K562 (cell line): ENCODE results near the gene RBM4B. TPM values are rescaled to one million over a fixed set of nuclear protein-coding genes. Genes with fewer than 3 reads are reported as not detected.

Experiments used
- ATAC-seq: fragments of 200-7000 bp; cut with Tn5 transposase; 3 replicates; pipeline ENCODE4 v1.9.1; 2020; ENCODE audit warnings: moderate library complexity
- BruUV-seq: library from RNA; stranded (reverse); fragments of 400-500 nt; replicated peaks from 2 replicates; lab custom pipeline; 2021; lab: Mats Ljungman, UMichigan
- CTCF ChIA-PET: fragments of 300-600 bp; formaldehyde crosslinking; extraction: SDS; loops from one replicate; lab custom pipeline; 2021; ENCODE audit warnings: low intra/inter-chr PET ratio; lab: Yijun Ruan, JAX
- POLR2A ChIA-PET: fragments of 300-600, 350-650 bp; sonication (Branson Sonifier 250); formaldehyde crosslinking; extraction: SDS; loops from one replicate; lab custom pipeline; 2021; ENCODE audit warnings: antibody characterized with exemption, inconsistent platforms; lab: Yijun Ruan, JAX
- DNase-seq, 4 experiments: peaks; one replicate each; pipeline versions ENCODE4 v3.0.0 to v3.0.0-alpha.2; 2011 to 2018; ENCODE audit warnings: low spot score in 3 of 4, mixed read lengths in 3 of 4; ENCODE audit errors: extremely low read depth in 1 of 4
- FAIRE-seq: peaks from 2 replicates; lab custom pipeline; 2011; peaks lifted over from hg19 to GRCh38; lab: Jason Lieb, UNC
- H2AFZ ChIP-seq: 2 replicates; pipeline ENCODE4 v1.6.0; 2011; ENCODE audit warnings: low read depth, low read length, control low read depth, inconsistent platforms
- H3K27ac ChIP-seq: fragments of 200-600 bp; 3 replicates; pipeline ENCODE4 v1.8.0; 2011; ENCODE audit warnings: low read depth, mild to moderate bottlenecking, control low read depth, inconsistent platforms, low read length, moderate library complexity, mixed read lengths; ENCODE audit errors: extremely low read depth
- H3K27me3 ChIP-seq, 2 experiments: fragments of 300-600 bp in 1 of 2; 2 replicates in 1 of 2; 3 replicates in 1 of 2; pipeline versions ENCODE4 v1.6.0 to v1.8.0; 2011; ENCODE audit warnings: inconsistent platforms in 2 of 2, low read length in 2 of 2, mild to moderate bottlenecking in 1 of 2, mixed read lengths in 1 of 2, moderate library complexity in 1 of 2; ENCODE audit not compliant: control insufficient read depth in 2 of 2, insufficient read depth in 2 of 2
- H3K36me3 ChIP-seq: fragments of 300-600 bp; 3 replicates; pipeline ENCODE4 v1.8.0; 2011; ENCODE audit warnings: mild to moderate bottlenecking, low read length, inconsistent platforms; ENCODE audit not compliant: control insufficient read depth, insufficient read depth
- H3K4me1 ChIP-seq, 2 experiments: fragments of 200-600 bp in 1 of 2; replicated peaks in 1 of 2; 2 replicates in 1 of 2; 3 replicates in 1 of 2; pipeline versions ENCODE4 v1.5.1 to v1.8.0; 2011; ENCODE audit warnings: inconsistent platforms in 2 of 2, low read length in 2 of 2, mild to moderate bottlenecking in 1 of 2, mixed read lengths in 1 of 2, moderate library complexity in 1 of 2; ENCODE audit not compliant: control insufficient read depth in 2 of 2, insufficient read depth in 2 of 2
- H3K4me2 ChIP-seq: 2 replicates; pipeline ENCODE4 v1.6.1; 2011; ENCODE audit warnings: low read length, control low read depth, inconsistent platforms, mixed read lengths; ENCODE audit not compliant: insufficient read depth
- H3K4me3 ChIP-seq: fragments of 200-600 bp; sonication (generic), shearing (Covaris generic); 2 replicates; pipeline ENCODE4 v1.5.1; 2016; ENCODE audit warnings: control low read depth, inconsistent platforms
- H3K79me2 ChIP-seq: fragments of 200-600 bp; 3 replicates; pipeline ENCODE4 v1.8.0; 2011; ENCODE audit warnings: low read length, inconsistent platforms; ENCODE audit not compliant: control insufficient read depth, insufficient read depth
- H3K9ac ChIP-seq, 2 experiments: 2 replicates each; pipeline versions ENCODE4 v1.6.0 to v1.6.1; 2011; ENCODE audit warnings: low read depth in 2 of 2, low read length in 2 of 2, control low read depth in 1 of 2, inconsistent platforms in 1 of 2, mild to moderate bottlenecking in 1 of 2, mixed read lengths in 1 of 2; ENCODE audit not compliant: insufficient read depth in 1 of 2
- H3K9me1 ChIP-seq: one replicate; pipeline ENCODE4 v1.6.0; 2011; ENCODE audit warnings: inconsistent platforms, mild to moderate bottlenecking, low read length, moderate library complexity; ENCODE audit not compliant: control insufficient read depth, insufficient read depth
- H3K9me3 ChIP-seq: replicated peaks from 2 replicates; pipeline ENCODE4 v1.5.1; 2011; ENCODE audit warnings: low read depth, low read length, inconsistent platforms; ENCODE audit not compliant: control insufficient read depth, insufficient read depth
- H4K20me1 ChIP-seq: replicated peaks from 2 replicates; pipeline ENCODE4 v1.6.1; 2011; ENCODE audit warnings: low read length, inconsistent platforms, mixed read lengths; ENCODE audit not compliant: control insufficient read depth, insufficient read depth
- C11orf30 ChIP-seq: fragments of 450-650 bp; IDR thresholded peaks from 2 replicates; pipeline ENCODE4 v1.6.1; 2016; ENCODE audit warnings: low read depth, mild to moderate bottlenecking
- CBFA2T3 ChIP-seq: fragments of 450-650 bp; IDR thresholded peaks from 2 replicates; pipeline ENCODE4 v1.6.1; 2017
- MAFG ChIP-seq: fragments of 450-650 bp; conservative IDR thresholded peaks from 2 replicates; pipeline ENCODE4 v1.6.1; 2016; ENCODE audit warnings: missing genetic modification characterization, missing compliant biosample characterization
- TAF15 ChIP-seq: fragments of 200-400 bp; formaldehyde crosslinking; IDR thresholded peaks from 2 replicates; pipeline ENCODE4 v1.6.1; 2017; ENCODE audit warnings: mild to moderate bottlenecking, low read depth, low read length, moderate library complexity
- ZNF316 ChIP-seq: fragments of 450-650 bp; IDR thresholded peaks from 2 replicates; pipeline ENCODE4 v1.6.1; 2016
- ZNF431 ChIP-seq: sonication (generic); formaldehyde crosslinking; IDR thresholded peaks from 2 replicates; pipeline ENCODE4 v1.8.0; 2022; ENCODE audit warnings: mild to moderate bottlenecking, missing genetic modification reagents
- ZSCAN29 ChIP-seq: fragments of 450-650 bp; IDR thresholded peaks from 2 replicates; pipeline ENCODE4 v1.6.1; 2017
- WGBS: fragments of 100-300 bp; shearing (Covaris generic); methylation state at CpG from one replicate; pipeline ENCODE4 v1.1.6; 2016; ENCODE audit warnings: low coverage, mixed read lengths; ENCODE audit not compliant: insufficient coverage; ENCODE audit errors: missing lambda C conversion rate; 5-methylcytosine and 5-hydroxymethylcytosine counted together
- in situ Hi-C: fragments of 300-500 bp; cut with MboI; formaldehyde crosslinking; loops from 4 replicates; pipeline ENCODE4 v1.15.0; 2018; ENCODE audit warnings: inconsistent platforms, mixed read lengths
- intact Hi-C: fragments of 100-400 bp; cut with micrococcal nuclease; formaldehyde crosslinking; loops from 2 replicates; pipeline ENCODE4 v1.14.2; 2022
- polyA plus RNA-seq, 8 experiments: library from polyadenylated mRNA; depleted of rRNA in 4 of 8; stranded (reverse) in 5 of 8; unstranded in 3 of 8; fragments of >200 nt; fragmentation: Nextera tagmentation in 2 of 8; fragmentation: Illumina TruSeq in 1 of 8; extraction: Ambion mirVana in 2 of 8; extraction: Trizol in 1 of 8; gene quantifications; 2 replicates each; pipeline versions ENCODE4 v1.2.1 to v1.2.3, GENCODE V29; 2011 to 2014; ENCODE audit warnings: inconsistent platforms in 1 of 8, missing spikeins in 1 of 8
- total RNA-seq, 7 experiments: library from RNA; depleted of rRNA in 6 of 7; stranded (reverse); fragments of >200 nt in 6 of 7; fragmentation: Illumina TruSeq in 2 of 7; extraction: Trizol in 2 of 7; gene quantifications; 2 replicates each; pipeline versions ENCODE4 v1.2.1 to v1.2.3, GENCODE V29; 2011 to 2021; ENCODE audit warnings: low replicate concordance in 1 of 7
- TF ChIP-seq, protein P1 (sequence below): sonication (generic); IDR thresholded peaks from 2 replicates; pipeline ENCODE4 v1.6.1; 2016

The RBM4B gene
- total and polyA plus RNA-seq, 9 of the 15 experiments (the other 6 are each of a cell fraction or from before 2014, with no cell fraction given): 14.6 to 39.9 (median 23.3) TPM

DNA sequence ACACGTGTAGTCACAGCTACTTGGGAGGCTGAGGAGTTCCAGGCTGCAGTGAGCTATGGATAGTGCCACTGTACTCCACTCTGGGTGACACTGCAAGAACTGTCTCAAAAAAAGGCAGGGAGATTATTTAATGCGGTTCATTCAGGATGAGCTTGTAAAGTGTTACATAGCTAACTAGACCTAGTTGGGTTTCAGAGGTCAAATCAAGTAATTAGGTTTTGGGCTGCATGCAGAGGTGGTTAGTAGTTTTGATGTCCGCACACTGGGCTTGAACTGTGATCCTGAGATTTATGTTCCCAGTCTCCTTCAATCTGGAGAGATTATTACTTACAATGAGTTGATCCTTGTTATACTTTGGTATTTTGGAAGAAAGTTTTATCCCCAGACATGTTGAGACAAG is 41.3 kb downstream of the RBM4B start:
- ChIA-PET POLR2A (interaction anchor here (0.5 to 26.4 kb wide), 5 partner anchors 14 to 1749 kb away, joined by 3 to 387 read pairs (median 4); partner anchors contain the start of gene RBM14), CTCF (no interaction called here)
- ATAC-seq (no peak), DNase-seq (no peak), FAIRE-seq (no peak)
- WGBS: 53% methylated on average over 3 of the region's 3 CpGs
- peak; percentile 90 for TF ChIP-seq ZNF431 (CRISPR knock-in tag)
- no peak for TF ChIP-seq CBFA2T3
- no peak for TF ChIP-seq ZSCAN29
- TF ChIP-seq, protein P1, sequence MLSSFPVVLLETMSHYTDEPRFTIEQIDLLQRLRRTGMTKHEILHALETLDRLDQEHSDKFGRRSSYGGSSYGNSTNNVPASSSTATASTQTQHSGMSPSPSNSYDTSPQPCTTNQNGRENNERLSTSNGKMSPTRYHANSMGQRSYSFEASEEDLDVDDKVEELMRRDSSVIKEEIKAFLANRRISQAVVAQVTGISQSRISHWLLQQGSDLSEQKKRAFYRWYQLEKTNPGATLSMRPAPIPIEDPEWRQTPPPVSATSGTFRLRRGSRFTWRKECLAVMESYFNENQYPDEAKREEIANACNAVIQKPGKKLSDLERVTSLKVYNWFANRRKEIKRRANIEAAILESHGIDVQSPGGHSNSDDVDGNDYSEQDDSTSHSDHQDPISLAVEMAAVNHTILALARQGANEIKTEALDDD: peak; percentile 87
- Histone ChIP-seq H3K9me1 (peaks cover 4% of the 10 kb centered on the region), H3K4me2 (no peak overlapping the region; the same call in 1 of the 2 replicates), H3K4me1 (peaks cover 15 to 16% of the 10 kb centered on the region in 2 experiments), H3K36me3 (peaks cover 64% of the 10 kb centered on the region), H2AFZ (no peak overlapping the region), H3K79me2 (peaks cover 93% of the 10 kb centered on the region), H4K20me1 (peaks cover 28% of the 10 kb centered on the region), H3K27ac (peak overlapping the region; percentile 25; the same call in 1 of the 3 replicates), H3K27me3 (no peaks in the 10 kb centered on the region), H3K4me3 (no peak overlapping the region), H3K9ac (no peak overlapping the region), H3K9me3 (no peaks in the 10 kb centered on the region)
- BruUV-seq: no TSS peak
- intact Hi-C loops: no loop called here
- in situ Hi-C loops: no loop called here

DNA sequence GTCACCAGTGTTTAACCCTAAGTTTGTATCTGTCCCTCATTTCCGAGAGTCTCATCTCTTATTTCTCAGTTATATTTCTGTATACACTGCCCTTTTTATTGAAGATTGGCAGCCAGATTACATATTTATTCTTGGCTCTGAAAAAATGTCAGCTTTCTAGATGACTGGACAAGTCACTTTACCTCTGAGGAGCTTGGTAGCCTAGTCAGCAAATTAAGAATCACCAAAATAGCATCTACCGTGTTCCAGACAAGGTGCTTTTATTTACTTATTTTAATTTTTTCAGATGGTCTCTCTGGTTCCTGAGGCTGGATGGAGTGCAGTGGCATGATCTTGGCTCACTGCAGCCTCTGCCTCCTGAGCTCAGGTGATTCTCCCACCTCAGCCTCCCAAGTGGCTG is 44.7 kb downstream of the RBM4B start:
- TF ChIP-seq TAF15: no peak
- 0 out of 2 replicates have a peak, but pooled peaks have one; percentile 10 for TF ChIP-seq C11orf30
- TF ChIP-seq MAFG (tag): 0 out of 2 replicates have a peak, but pooled peaks have one; percentile 22
- peak; percentile 60 for TF ChIP-seq ZNF316
- in situ Hi-C loops (no loop called here), intact Hi-C loops (no loop called here)
- no TSS peak for BruUV-seq
- H3K4me3 ChIP-seq: no peak overlapping the region
- no peaks in the 10 kb centered on the region for H4K20me1 ChIP-seq
- POLR2A ChIA-PET: interaction anchor here (0.9 to 26.4 kb wide), 3 partner anchors 11 to 29 kb away, joined by 3 to 387 read pairs (median 4); partner anchors contain the start of gene RBM14
- CTCF ChIA-PET: no interaction called here
- no peak for ATAC-seq
- H3K9me1 ChIP-seq: no peaks in the 10 kb centered on the region
- H3K9ac ChIP-seq: no peak overlapping the region
- no peak overlapping the region for H2AFZ ChIP-seq
- WGBS: 100% methylated on average over 2 of the region's 2 CpGs
- no peak overlapping the region for H3K4me2 ChIP-seq
- DNase-seq: no peak
- no peaks in the 10 kb centered on the region for H3K27me3 ChIP-seq
- no peak overlapping the region for H3K27ac ChIP-seq
- H3K36me3 ChIP-seq: peaks cover 68% of the 10 kb centered on the region
- no peaks in the 10 kb centered on the region for H3K9me3 ChIP-seq
- peaks cover 0 to 7% of the 10 kb centered on the region in 2 experiments; a peak in 4 of 5 replicates for H3K4me1 ChIP-seq
- FAIRE-seq: no peak
- H3K79me2 ChIP-seq: peaks cover 95% of the 10 kb centered on the region
